GM12878 (cell line): Measurements from ENCODE around the gene CDK5RAP3. TPM values are rescaled to one million over a fixed set of nuclear protein-coding genes. Genes with fewer than 3 reads are reported as not detected.

Experiments
- ATAC-seq: fragments of 200-7000 bp; cut with Tn5 transposase; 3 replicates; pipeline ENCODE4 v1.9.1; 2020; ENCODE audit warnings: mild to moderate bottlenecking, moderate library complexity
- BruUV-seq: library from RNA; stranded (reverse); fragments of 400-500 nt; replicated peaks from 2 replicates; lab custom pipeline; 2021; lab: Mats Ljungman, UMichigan
- CTCF ChIA-PET: fragments of 300-600 bp; sonication (Branson Sonifier 250); formaldehyde crosslinking; extraction: SDS; loops from one replicate; lab custom pipeline; 2021; ENCODE audit warnings: inconsistent platforms; lab: Yijun Ruan, JAX
- POLR2A ChIA-PET: fragments of 350-600 bp; formaldehyde crosslinking; extraction: SDS; loops from one replicate; lab custom pipeline; 2021; ENCODE audit warnings: inconsistent platforms; lab: Charles Lee
- RAD21 ChIA-PET: fragments of 300-600 bp; sonication (Branson Sonifier 250); formaldehyde crosslinking; loops from one replicate; lab custom pipeline; 2023; ENCODE audit warnings: antibody characterized with exemption; ENCODE audit not compliant: unreplicated experiment; lab: Charles Lee
- SMC1A ChIA-PET: fragments of 300-600 bp; sonication (Branson Sonifier 250); formaldehyde crosslinking; loops from one replicate; lab custom pipeline; 2023; ENCODE audit not compliant: unreplicated experiment, uncharacterized antibody; lab: Charles Lee
- DNase-seq: peaks from one replicate; pipeline ENCODE4 v3.0.0-alpha.2; 2011; ENCODE audit warnings: low read depth, low spot score
- FAIRE-seq: peaks from 3 replicates; lab custom pipeline; 2011; peaks lifted over from hg19 to GRCh38; lab: Jason Lieb, UNC
- H2AFZ ChIP-seq: 2 replicates; pipeline ENCODE4 v1.6.0; 2011; ENCODE audit warnings: low read depth, low read length, control low read depth; ENCODE audit not compliant: control insufficient read depth
- H3K27ac ChIP-seq: 2 replicates; pipeline ENCODE4 v1.5.1; 2011; ENCODE audit warnings: control low read depth; ENCODE audit not compliant: control insufficient read depth, insufficient read depth
- H3K27me3 ChIP-seq, 2 experiments: replicated peaks in 1 of 2; 2 replicates each; pipeline versions ENCODE4 v1.6.0 to v1.6.1; 2011; ENCODE audit warnings: low read length in 1 of 2; ENCODE audit not compliant: control insufficient read depth in 2 of 2, insufficient read depth in 2 of 2
- H3K36me3 ChIP-seq, 2 experiments: 2 replicates each; pipeline ENCODE4 v1.5.1; 2011; ENCODE audit warnings: low read length in 1 of 2; ENCODE audit not compliant: control insufficient read depth in 2 of 2, insufficient read depth in 2 of 2
- H3K4me1 ChIP-seq: 2 replicates; pipeline ENCODE4 v1.6.1; 2011; ENCODE audit warnings: mild to moderate bottlenecking, low read length, moderate library complexity, mixed read lengths; ENCODE audit not compliant: control insufficient read depth, insufficient read depth
- H3K4me2 ChIP-seq: 2 replicates; pipeline ENCODE4 v1.6.0; 2011; ENCODE audit warnings: control low read depth; ENCODE audit not compliant: control insufficient read depth, insufficient read depth
- H3K4me3 ChIP-seq: fragments of 200-600 bp; sonication (generic); 2 replicates; pipeline ENCODE4 v1.5.1; 2016
- H3K79me2 ChIP-seq: 2 replicates; pipeline ENCODE4 v1.6.0; 2011; ENCODE audit warnings: low read length; ENCODE audit not compliant: control insufficient read depth, insufficient read depth
- H3K9ac ChIP-seq: 2 replicates; pipeline ENCODE4 v1.8.0; 2011; ENCODE audit warnings: low read length, control low read depth, mixed read lengths; ENCODE audit not compliant: control insufficient read depth, insufficient read depth
- H3K9me3 ChIP-seq: replicated peaks from 3 replicates; pipeline ENCODE4 v1.5.1; 2011; ENCODE audit warnings: mild to moderate bottlenecking, low read length; ENCODE audit not compliant: control insufficient read depth, insufficient read depth
- H4K20me1 ChIP-seq: 2 replicates; pipeline ENCODE4 v1.6.0; 2011; ENCODE audit not compliant: control insufficient read depth, insufficient read depth
- ATF7 ChIP-seq: fragments of 450-650 bp; IDR thresholded peaks from 2 replicates; pipeline ENCODE4 v1.6.1; 2016; ENCODE audit warnings: low read depth, mild to moderate bottlenecking
- BHLHE40 ChIP-seq, 2 experiments: fragments of 450-650 bp in 1 of 2; IDR thresholded peaks; 2 replicates each; pipeline ENCODE4 v1.6.1; 2011 to 2017; ENCODE audit warnings: low read depth in 2 of 2, borderline replicate concordance in 1 of 2, improper control_type of control experiment in 1 of 2, low read length in 1 of 2, mild to moderate bottlenecking in 1 of 2
- CBX3 ChIP-seq: fragments of 200-600 bp; sonication (generic); IDR thresholded peaks from 2 replicates; pipeline ENCODE4 v1.6.1; 2016; ENCODE audit warnings: low read depth, borderline replicate concordance
- DPF2 ChIP-seq: fragments of 450-650 bp; IDR thresholded peaks from 2 replicates; pipeline ENCODE4 v1.6.1; 2017; ENCODE audit warnings: mild to moderate bottlenecking
- E4F1 ChIP-seq: fragments of 450-650 bp; IDR thresholded peaks from 2 replicates; pipeline ENCODE4 v1.6.1; 2018; ENCODE audit warnings: borderline replicate concordance, mild to moderate bottlenecking; ENCODE audit not compliant: partially characterized antibody
- GABPA ChIP-seq: IDR thresholded peaks from 2 replicates; pipeline ENCODE4 v1.6.1; 2014; ENCODE audit warnings: antibody characterized with exemption, low read depth, mild to moderate bottlenecking, inconsistent platforms
- IKZF1 ChIP-seq: fragments of 450-650 bp; conservative IDR thresholded peaks from 2 replicates; pipeline ENCODE4 v1.6.1; 2017; ENCODE audit warnings: antibody characterized with exemption, mild to moderate bottlenecking
- IKZF2 ChIP-seq, 2 experiments: fragments of 450-650 bp; IDR thresholded peaks; 2 replicates each; pipeline ENCODE4 v1.6.1; 2017; ENCODE audit warnings: mild to moderate bottlenecking in 2 of 2, moderate library complexity in 2 of 2
- NFYA ChIP-seq: IDR thresholded peaks from 2 replicates; pipeline ENCODE4 v1.6.1; 2011; ENCODE audit warnings: low read depth, mild to moderate bottlenecking, low read length, improper control_type of control experiment, borderline replicate concordance
- NR2C1 ChIP-seq: fragments of 450-650 bp; IDR thresholded peaks from 2 replicates; pipeline ENCODE4 v1.6.1; 2017; ENCODE audit warnings: antibody characterized with exemption, mild to moderate bottlenecking, moderate library complexity
- NR2F1 ChIP-seq: fragments of 450-650 bp; conservative IDR thresholded peaks from 2 replicates; pipeline ENCODE4 v1.6.1; 2017; ENCODE audit warnings: mild to moderate bottlenecking
- PBX3 ChIP-seq: IDR thresholded peaks from 2 replicates; pipeline ENCODE4 v1.6.1; 2011; ENCODE audit warnings: mild to moderate bottlenecking, low read depth, low read length, moderate library complexity; ENCODE audit not compliant: insufficient replicate concordance
- POLR2AphosphoS2 ChIP-seq: IDR thresholded peaks from 2 replicates; pipeline ENCODE4 v1.6.1; 2011; ENCODE audit warnings: low read depth, mild to moderate bottlenecking, low read length, improper control_type of control experiment, moderate library complexity
- ZBED1 ChIP-seq: IDR thresholded peaks from 2 replicates; pipeline ENCODE4 v1.6.1; 2016; ENCODE audit warnings: borderline replicate concordance
- ZBTB40 ChIP-seq: fragments of 450-650 bp; IDR thresholded peaks from 2 replicates; pipeline ENCODE4 v1.6.1; 2016; ENCODE audit warnings: mild to moderate bottlenecking, moderate library complexity, borderline replicate concordance
- ZNF24 ChIP-seq: fragments of 450-650 bp; IDR thresholded peaks from 2 replicates; pipeline ENCODE4 v1.6.1; 2017; ENCODE audit warnings: antibody characterized with exemption, mild to moderate bottlenecking
- WGBS: methylation state at CpG from one replicate; pipeline ENCODE4 v1.1.6; 2016; ENCODE audit warnings: low lambda C conversion rate; ENCODE audit not compliant: insufficient replicate concordance, insufficient coverage; ENCODE audit errors: missing lambda C conversion rate; 5-methylcytosine and 5-hydroxymethylcytosine counted together
- in situ Hi-C: fragments of 300-500 bp; cut with MboI; formaldehyde crosslinking; loops from 9 replicates; pipeline ENCODE4 v1.14.3; 2018; ENCODE audit warnings: mixed read lengths
- intact Hi-C: fragments of 100-400 bp; cut with micrococcal nuclease; formaldehyde crosslinking; loops from one replicate; pipeline ENCODE4 v1.14.2; 2022; ENCODE audit not compliant: unreplicated experiment
- polyA plus RNA-seq, 11 experiments: library from polyadenylated mRNA; depleted of rRNA in 4 of 11; unstranded in 6 of 11; stranded (reverse) in 5 of 11; fragments of >200 nt; fragmentation: Nextera tagmentation in 4 of 11; fragmentation: Illumina TruSeq in 1 of 11; extraction: Ambion mirVana in 4 of 11; extraction: Trizol in 1 of 11; gene quantifications; 1 replicate in 1 of 11; 2 replicates in 10 of 11; pipeline versions ENCODE4 v1.2.1 to v1.2.3, GENCODE V29; 2011 to 2016; ENCODE audit warnings: inconsistent platforms in 2 of 11, missing spikeins in 2 of 11, low read depth in 1 of 11
- total RNA-seq, 4 experiments: library from RNA; depleted of rRNA in 3 of 4; stranded (reverse); fragments of >200 nt in 3 of 4; fragmentation: Illumina TruSeq in 1 of 4; extraction: Trizol in 1 of 4; gene quantifications; 2 replicates each; pipeline versions ENCODE4 v1.2.1 to v1.2.3, GENCODE V29; 2013 to 2021

CDK5RAP3 gene
- total and polyA plus RNA-seq, 10 of the 15 experiments (the other 5 are each of a cell fraction or from before 2014, with no cell fraction given), result 69.4 to 237 (median 160) TPM

- no TSS peak for BruUV-seq
- FAIRE-seq (peak; percentile 87), DNase-seq (no peak), ATAC-seq (peak; percentile 18)
- Histone ChIP-seq H3K4me3 (0 out of 2 replicates have a peak overlapping the region, but pooled peaks have one; percentile 21), H2AFZ (peak overlapping the region; percentile 71), H3K79me2 (peaks cover 22% of the 10 kb centered on the region), H4K20me1 (no peaks in the 10 kb centered on the region), H3K27ac (peak overlapping the region; percentile 55), H3K4me2 (peak overlapping the region; percentile 66), H3K36me3 (no peaks in the 10 kb centered on the region), H3K9ac (peak overlapping the region; percentile 35; the same call in 1 of the 2 replicates), H3K4me1 (peaks cover 26% of the 10 kb centered on the region), H3K9me3 (no peaks in the 10 kb centered on the region), H3K27me3 (no peaks in the 10 kb centered on the region)
- ChIA-PET SMC1A (interaction anchor here (1.0 to 1.6 kb wide), 6 partner anchors 8 to 81 kb away, joined by 3 to 8 read pairs (median 6); no protein-coding TSS in a partner anchor), CTCF (interaction anchor here (0.7 to 8.3 kb wide), 5 partner anchors 9 to 190 kb away, joined by 3 to 89 read pairs (median 4); partner anchors contain the start of gene CDK5RAP3), RAD21 (interaction anchor here (0.7 to 2.4 kb wide), 5 partner anchors 12 to 83 kb away, joined by 3 to 8 read pairs (median 3); partner anchors contain the start of gene CDK5RAP3), POLR2A (interaction anchor here (1.0 to 6.3 kb wide), 4 partner anchors 9 to 43 kb away, joined by 4 to 55 read pairs (median 6); partner anchors contain the start of genes CDK5RAP3 and SP2)
- in situ Hi-C loops, result no loop called here
- 18% methylated on average over 5 of the region's 5 CpGs for WGBS
- intact Hi-C loops, result no loop called here
- no peak for TF ChIP-seq ZBED1
- TF ChIP-seq CBX3, result no peak
- no peak for TF ChIP-seq E4F1
- TF ChIP-seq NR2F1, result peak; percentile 67
- TF ChIP-seq POLR2AphosphoS2, result no peak
- TF ChIP-seq IKZF2 (IDR thresholded peaks at IDR 0.05), result peak; percentile 62 to 65; a peak in 3 of 4 replicates
- TF ChIP-seq ZBTB40, result no peak; the same call in 1 of the 2 replicates
- TF ChIP-seq IKZF1, result peak; percentile 48
- no peak for TF ChIP-seq PBX3
- TF ChIP-seq BHLHE40 (IDR thresholded peaks at IDR 0.05; ENCODE audit: borderline replicate concordance in 1 of 2, low read depth in 2 of 2, low read length in 1 of 2), result 0 out of 4 replicates have a peak, but pooled peaks of 1 of the 2 experiments have one; percentile 8
- TF ChIP-seq ZNF24, result no peak
- TF ChIP-seq NR2C1, result no peak
- TF ChIP-seq DPF2, result no peak
- no peak for TF ChIP-seq NFYA
- 0 out of 2 replicates have a peak, but pooled peaks have one; percentile 29 for TF ChIP-seq ATF7
- TF ChIP-seq GABPA, result no peak
Measured at GRCh38 chr17:47937941-47938340, 33.0 kb upstream of the CDK5RAP3 start.
